GM19328 (cell line): ENCODE results near the gene CACYBP.
"Not testable (repeated sequence)": the region's sequence is repeated elsewhere in the genome, so short reads cannot be mapped to it uniquely, and the experiment has no call there.

Experiments used
- ATAC-seq: cut with Tn5 transposase; IDR thresholded peaks from one replicate; pipeline ENCODE4 v1.9.1; 2021; ENCODE audit warnings: mild to moderate bottlenecking, moderate library complexity; ENCODE audit not compliant: unreplicated experiment

Gene CACYBP

DNA sequence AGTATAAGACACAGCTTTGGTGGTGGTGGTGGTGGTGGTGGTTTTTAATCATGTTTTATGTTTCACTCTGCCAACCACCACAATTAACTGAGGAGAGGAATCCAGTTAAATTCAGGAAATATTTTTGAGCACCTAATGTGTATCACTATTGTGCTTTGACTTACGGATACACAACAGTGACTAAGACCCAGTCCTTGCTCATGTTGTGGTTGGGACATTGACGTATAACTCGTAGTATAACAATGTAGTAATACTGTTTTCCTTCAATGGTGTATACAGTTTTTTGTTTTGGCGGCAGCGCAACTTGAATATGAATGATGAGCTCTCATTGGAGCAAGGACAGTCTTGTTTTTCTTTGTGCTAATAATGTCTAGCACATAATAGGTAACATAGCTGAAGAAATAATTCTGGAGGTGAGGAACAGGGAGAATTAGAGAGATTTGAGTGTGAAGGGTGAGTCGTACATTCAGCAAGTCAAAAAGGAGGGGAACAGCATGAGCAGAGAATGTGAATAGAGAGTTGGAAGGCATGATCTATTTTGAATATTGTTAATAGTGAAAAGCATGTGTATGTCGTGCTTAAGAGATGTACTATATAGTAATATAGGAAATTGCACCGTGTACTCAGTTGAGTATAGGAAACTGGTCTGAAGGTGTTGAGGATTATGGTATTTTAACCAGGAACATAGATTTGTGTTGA is 5.5 kb downstream of the CACYBP start:
- ATAC-seq, result no peak

DNA sequence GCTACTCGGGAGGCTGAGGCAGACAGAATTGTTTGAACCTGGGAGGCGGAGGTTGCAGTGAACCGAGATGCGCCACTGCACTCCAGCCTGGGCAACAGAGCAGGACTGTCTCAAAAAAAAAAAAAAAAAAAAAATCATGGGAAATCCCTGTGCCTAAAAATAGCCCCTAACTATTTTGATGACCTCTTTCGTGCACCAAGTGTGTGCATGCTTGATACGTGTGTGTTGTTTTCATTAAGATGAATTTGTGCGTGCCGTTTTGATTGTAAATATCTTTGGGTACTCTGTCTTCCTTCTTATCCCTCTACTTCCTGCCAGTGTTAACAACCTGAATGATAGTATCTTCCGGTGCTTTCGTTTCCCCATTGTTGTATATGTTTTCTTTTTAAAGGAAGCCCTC is 9.8 kb downstream of the CACYBP start:
- ATAC-seq, result no peak

DNA sequence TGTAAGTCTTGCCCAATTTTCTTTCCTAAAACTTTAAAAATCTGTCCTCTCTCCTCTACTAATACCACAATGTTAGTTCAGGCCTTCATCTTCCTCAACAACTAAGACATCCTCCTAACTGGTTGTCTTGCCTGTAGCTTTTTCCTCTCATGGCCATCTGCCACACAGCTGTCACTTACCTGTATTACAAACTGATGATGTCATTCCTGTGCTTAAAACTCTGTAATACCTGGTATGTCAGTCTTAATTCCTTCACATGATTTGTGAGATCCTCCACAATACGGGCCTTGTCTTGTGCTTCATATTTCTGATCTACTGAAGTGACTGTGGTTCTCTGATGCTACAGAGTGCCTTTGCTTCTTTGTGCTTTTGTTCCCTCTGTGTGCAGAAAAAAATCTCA is 13.7 kb downstream of the CACYBP start:
- ATAC-seq, result no peak

DNA sequence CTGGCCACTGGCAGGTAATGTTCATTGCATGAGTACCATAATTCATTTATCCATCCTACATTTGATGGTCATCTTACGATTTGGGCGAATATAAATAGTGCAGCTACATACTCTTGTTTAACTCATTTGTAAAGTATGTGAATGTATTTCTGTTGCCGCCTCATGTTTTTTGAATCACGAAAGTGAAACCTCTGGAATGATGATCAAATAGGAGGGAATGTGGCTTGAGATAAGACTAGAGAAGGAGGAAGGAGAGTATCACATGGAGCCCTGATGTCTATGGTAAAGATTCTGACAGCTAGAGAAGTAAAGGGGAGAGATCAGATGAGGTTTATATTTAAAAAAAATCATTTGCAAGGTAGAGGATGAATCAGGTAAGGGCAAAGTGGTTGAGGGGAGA is 15.5 kb downstream of the CACYBP start:
- no peak for ATAC-seq

DNA sequence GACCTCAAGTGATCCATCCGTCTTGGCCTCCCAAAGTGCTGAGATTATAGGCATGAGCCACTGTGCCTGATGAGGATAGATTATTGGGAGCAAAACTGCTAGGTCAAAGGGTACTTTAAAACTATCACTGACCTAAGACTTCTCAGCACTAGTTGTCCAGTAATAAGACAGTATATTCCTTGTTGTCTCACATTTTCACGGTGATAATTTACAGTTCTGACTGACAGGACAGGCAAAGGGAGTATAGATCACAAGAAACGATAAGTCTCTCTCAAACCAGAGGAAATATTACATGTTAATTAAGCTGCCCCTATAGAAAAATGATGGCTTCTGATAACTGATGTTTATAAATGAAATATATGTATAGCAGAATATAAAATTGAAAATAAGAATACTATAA is 19.8 kb downstream of the CACYBP start:
- no peak for ATAC-seq

DNA sequence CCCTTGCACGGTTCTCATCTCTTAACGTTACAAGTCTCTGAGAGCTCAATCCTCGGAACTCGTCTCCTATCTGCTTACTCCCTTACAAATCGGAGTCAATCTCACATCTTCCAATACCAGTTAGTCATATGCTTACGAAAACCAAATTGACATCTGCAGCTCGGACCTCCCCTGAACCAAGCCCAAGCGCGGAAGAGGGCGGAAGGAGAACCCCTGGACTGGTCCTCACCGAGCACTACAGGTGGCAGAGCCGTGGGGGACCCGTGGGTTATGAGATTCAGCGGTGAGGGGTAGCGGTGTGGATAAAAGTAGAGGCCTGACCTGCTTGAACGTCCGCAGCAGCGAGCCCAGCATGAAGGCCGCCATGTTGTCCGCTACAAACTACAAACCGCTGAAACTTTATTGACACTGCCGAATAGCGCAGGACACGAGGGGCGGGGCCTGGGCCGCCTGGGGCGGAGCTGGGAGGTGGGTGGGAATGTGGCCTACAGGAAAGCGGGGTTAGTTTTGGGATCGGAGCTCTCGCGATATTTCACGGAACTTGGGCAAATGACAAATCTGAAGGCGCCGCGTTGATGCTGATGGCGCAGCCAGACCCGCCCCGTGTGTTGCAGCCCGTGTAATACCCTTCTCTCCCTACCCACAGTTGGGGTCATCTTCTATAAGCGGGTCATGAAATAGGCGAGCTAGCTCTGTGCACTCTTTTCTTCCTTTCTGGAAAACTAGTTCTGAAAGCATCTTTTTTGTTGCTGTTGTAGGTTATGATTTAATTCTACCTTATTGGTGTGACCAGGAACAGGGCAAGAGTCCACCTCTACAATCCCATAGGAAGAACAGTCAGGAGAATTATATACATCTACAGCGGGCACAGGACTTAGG is 23.5 kb downstream of the CACYBP start, which contains the start of gene MRPS14:
MRPS14 (minus strand) TSS at position 383 of the 879 bp plus-strand sequence; CDS start at position 366, 17 bp downstream.
- peak; percentile 83 for ATAC-seq

DNA sequence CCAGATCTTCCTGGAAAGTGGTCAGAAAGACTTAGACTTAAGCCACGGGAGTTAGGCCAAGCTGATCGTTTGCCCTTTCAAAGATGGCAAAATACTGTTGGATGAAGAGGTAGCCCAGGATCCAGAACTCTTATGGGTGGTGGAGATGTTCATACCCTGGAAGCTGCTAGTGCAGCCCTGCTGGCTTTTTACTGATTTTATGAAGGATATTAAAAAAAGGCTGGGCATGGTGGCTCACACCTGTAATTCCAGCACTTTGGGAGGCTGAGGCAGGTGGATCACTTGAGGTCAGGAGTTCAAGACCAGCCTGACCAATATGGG is 24.1 kb downstream of the CACYBP start:
- ATAC-seq, result not testable (repeated sequence)

DNA sequence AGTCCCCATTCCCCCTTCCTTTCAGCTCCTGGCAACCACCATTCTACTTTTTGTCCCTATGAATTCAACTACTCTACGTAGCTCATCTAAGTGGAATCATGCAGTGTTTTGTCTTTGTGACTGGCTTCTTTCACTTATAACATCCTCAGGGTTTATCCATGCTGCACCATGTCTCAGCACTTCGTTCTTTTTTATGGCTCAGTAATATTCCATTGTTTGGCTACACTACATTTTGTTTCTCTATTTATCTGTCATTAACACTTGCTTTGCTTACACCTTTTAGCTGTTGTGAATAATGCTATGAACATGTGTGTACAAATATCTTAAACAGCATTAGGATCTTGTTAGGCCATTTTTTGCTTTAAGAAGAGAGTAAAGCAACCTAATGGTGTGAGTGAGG is 25.0 kb downstream of the CACYBP start:
- ATAC-seq, result no peak

DNA sequence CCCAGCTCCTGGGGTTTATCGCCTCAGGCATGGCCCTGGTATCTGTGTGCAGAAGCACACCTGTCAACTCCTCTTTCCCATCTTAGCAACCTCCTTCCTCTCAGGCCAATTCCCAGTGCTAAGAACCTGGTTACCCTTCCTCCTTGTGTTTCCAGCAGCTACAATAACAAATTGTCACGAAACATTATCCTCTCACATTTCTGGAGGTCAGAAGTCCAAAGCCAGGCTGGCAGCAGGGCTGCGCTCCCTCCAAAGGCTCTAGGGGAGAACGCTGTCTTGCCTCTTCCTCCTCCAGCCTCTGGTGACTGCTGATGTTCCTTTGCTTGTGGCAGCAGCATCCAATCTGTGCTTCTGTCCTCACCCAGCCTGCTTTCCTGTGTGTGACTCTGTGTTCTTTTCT is 34.2 kb downstream of the CACYBP start:
- no peak for ATAC-seq

DNA sequence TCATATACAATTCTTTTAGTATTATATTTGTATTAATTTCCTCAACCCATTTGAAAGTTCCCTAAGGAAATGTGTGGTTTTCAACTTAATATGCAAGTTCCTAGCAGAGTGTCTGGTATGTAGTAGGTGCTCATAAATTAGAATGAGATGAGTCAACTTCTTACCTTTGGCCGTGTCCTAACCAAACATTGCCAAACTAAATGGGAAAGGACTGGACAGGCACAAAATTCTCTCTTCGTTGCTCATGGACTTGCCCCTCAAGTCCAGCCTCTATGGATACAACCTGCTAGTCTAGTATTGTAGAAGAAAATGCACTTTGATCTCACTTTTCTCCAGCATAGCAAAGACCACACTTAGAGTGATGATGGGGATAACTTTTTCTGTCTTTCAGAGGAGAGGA is 35.0 kb downstream of the CACYBP start:
- ATAC-seq, result no peak

DNA sequence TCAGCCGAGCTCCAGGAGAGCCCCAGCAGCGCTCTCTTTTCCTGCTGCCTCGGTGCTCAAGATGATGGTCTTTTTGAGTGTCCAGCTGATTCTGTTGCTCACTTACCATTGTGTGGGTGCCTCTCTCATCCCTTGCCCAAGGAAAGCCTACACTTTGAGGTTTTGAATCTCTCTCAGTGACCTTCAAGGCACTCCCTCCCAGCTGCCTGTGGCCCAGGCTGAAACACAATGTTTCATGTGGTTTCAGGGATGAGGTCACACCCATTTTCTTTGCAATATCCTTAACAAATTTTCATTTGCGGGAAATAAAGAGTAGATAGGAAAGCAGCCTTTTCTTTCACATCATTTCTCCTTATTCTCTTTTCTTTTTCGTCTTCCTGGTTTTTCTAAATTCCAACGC is 36.1 kb downstream of the CACYBP start:
- no peak for ATAC-seq

DNA sequence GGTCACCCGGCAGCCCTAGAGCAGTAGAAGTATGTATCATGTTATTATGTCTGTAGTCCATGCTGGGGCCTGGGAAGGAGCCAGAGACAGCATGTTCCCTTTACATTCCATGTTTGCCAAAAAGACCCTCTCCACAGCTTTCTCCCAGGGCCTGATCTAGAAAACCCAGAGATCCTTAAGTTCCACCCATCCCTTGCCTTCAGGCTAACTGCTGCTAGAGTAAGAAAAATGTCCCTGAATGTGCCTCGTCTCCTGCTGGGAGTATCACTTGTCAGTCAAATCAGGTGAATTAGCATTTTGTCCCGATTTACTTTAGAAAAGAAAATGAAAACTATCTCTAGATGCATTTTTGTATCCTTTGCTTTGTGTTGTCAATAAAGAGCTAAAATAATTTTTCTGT is 36.7 kb downstream of the CACYBP start:
- ATAC-seq, result no peak

DNA sequence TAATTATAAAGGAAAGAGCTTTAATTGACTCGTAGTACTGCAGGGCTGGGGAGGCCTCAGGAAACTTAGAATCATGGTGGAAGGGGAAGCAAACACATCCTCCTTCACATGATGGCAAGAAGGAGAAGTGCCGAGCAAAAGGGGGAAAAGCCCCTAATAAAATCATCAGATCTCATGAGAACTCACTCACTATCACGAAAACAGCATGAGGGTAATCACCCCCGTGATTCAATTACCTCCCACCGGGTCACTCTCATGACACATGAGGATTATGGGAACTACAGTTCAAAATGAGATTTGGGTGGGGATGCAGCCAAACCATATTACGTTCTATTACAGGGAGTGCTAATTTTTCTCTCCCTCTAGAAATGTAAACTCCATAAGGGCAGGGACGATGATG is 37.7 kb downstream of the CACYBP start:
- no peak for ATAC-seq

DNA sequence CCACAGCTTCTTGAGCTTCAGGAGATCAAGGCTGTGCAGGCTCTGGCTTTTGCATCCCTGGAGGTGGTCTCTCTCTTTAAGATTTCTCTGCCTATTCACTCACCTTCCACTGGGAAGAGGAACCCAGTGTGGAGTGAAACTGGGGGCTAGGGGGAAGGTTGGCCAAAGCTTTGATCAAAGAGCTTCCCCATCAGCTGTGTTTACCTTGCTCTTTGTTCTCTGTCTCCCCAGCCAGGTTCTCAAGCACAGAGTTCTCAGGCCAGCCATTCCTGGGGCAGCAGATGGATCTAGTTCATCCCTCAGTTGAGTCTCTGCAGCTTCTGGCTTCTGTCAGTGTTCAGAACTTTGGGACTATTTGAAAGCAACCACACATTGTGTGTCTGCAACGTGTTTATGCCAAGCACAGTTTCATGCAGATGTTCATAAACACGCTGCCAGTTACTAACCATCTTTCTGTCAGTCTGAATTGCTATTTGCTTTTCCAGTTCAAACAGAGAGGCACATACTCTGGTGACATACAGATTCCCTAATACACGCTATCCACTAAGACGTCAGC is 40.7 kb downstream of the CACYBP start:
- ATAC-seq, result no peak

DNA sequence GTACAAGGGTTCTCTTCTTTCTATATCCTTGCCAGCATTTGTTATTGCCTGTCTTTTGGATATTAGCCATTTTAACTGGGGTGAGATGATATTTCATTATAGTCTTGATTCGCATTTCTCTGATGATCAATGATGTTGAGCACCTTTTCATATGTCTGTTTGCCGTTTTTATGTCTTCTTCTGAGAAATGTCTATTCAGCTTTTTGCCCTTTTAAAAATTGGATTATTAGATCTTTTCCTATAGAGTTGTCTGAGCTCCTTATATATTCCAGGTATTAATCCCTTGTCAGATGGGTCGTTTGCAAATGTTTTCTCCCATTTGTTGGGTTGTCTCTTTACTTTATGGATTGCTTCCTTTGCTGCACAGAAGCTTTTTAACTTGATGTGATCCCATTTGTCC is 42.9 kb downstream of the CACYBP start:
- ATAC-seq, result no peak

DNA sequence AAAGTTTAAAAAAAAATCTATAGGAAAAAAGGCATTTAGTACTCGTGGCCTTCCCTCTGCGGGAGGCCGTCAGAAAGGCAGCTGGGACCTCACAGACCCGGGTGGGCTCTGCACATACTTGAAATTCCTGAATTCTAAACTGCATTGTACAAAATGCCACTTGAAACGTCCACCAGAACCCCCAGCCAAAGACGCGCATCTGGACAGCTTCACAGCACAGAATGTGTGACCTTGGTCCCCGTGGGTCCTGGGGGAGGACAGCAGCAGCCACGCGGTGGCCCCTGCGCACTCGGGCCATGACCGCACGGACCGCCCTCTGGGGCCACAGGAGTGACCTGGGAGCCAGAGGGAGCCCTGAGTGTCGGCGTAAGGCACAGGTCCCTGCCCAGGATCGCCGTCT is 44.1 kb downstream of the CACYBP start:
- no peak for ATAC-seq

DNA sequence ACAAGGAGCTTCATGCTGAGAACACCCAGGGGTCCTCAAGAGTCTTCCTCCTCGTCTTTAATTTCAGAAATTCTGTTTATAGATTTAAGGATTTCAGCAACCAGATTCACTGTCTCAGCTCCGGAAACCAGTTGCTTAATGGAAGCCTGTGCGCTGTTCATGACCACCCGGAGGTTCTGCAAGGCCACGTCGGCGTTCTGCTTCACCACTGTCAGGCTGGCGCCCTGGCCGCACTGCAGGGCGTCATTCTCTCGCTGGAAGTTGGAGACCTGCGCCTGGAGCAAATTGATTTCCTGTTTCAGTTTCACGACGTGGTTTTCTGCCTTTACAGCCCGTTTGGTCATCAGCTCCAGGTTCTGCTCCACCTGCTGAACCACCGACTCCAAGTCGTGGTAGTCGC is 44.8 kb downstream of the CACYBP start:
- ATAC-seq, result not testable (repeated sequence)

DNA sequence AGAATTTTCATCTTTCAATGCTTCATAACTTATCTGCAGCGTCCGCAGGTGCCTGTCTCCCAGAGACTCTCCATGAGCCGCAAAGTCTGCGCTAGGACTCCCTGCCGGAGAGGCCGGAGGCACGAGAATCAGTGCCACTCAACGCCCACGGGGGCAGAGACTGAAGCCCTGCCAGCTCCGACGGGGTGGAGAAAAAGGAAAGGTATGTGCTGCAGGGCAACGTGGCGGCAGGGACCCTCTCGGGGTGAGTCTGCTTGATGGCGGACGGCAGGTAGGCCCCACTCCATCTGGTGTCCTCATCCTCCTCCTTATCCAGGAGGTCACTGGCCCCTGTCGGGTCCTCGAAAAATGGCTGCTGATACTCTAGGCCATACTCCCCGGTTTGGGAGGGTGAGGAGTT is 45.4 kb downstream of the CACYBP start:
- ATAC-seq, result no peak

DNA sequence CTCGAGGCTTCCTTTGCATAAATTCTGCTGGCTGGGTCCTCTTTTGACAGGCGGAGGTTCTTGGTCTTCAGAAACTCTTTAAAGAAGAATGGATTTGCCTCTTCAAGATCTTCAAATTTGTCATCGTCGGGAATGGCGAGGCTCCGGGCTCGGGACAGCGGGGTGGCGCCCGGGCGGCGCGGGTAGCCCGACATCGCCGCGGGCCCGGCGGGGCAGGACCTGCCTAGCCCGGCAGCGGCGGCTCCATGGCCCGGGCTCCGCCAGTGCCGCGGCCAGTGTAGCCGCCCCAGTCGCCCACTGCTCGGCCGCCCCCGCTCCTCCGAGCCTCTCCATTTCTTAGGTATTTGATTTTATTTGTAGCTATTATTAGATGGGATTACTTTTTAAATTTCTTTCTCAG is 45.8 kb downstream of the CACYBP start:
- ATAC-seq, result no peak

DNA sequence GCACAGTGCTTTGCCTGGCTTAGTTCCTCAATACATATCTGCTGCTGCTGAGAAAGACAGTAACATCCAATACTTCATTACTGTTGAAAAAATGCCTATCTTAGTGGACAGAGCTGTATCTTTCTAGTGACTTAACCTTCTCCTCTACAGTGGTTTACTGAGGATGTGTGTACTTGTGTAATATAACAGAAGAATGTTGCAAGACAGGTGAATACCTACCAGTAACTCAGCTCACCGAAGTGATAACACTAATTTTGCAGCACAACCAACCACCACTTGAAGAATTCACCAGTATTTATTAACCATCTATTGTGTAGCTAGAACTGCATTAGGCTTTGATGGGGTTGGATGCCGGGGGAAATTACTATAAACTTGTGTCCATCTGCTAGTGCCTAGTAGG is 51.2 kb downstream of the CACYBP start:
- no peak for ATAC-seq

DNA sequence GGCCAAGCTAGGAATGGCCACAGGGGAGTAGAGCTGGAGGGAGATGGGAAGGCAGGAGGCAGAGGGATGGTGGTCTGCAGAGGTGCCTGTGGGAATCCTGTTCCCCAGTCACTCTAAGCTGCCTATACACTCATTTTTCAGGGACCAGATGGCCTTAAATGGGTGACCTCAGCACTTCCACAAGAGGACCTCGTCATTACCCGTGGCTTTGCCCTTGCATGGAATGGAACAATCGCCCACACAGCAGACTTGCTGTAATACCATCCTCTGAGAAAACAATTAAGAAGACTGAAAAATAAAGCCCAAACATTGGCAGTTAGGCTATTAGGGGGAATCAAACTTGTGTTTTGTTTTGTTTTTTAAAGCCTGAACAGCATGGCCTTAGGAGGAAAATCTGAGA is 55.0 kb downstream of the CACYBP start:
- ATAC-seq, result no peak
